ENCODE data around the gene CTBP2.

The CTBP2 gene

GRCh38 chr10:125024497-125025234 lies 135.7 kb downstream of the CTBP2 start:
- DNase-seq (ENCODE audit: low read depth in 2 of 2) = no peak

GRCh38 chr10:125023862-125024496 lies 136.4 kb downstream of the CTBP2 start:
- no peak for DNase-seq (ENCODE audit: low read depth in 2 of 2)

GRCh38 chr10:125023255-125023654 lies 137.1 kb downstream of the CTBP2 start:
- no peak for DNase-seq (ENCODE audit: low read depth in 2 of 2)

GRCh38 chr10:125022671-125023070 lies 137.7 kb downstream of the CTBP2 start:
- no peak for DNase-seq (ENCODE audit: low read depth in 2 of 2)

- no peak for DNase-seq (ENCODE audit: low read depth in 2 of 2)
These were observed 138.5 kb downstream of the CTBP2 start for GRCh38 chr10:125021686-125022344.

GRCh38 chr10:125020871-125021270 lies 139.5 kb downstream of the CTBP2 start:
- no peak for DNase-seq (ENCODE audit: low read depth in 2 of 2)

- DNase-seq (ENCODE audit: low read depth in 2 of 2) = no peak
These were observed 140.0 kb downstream of the CTBP2 start for GRCh38 chr10:125020386-125020785.

GRCh38 chr10:125018576-125019143 lies 141.7 kb downstream of the CTBP2 start:
- no peak for DNase-seq (ENCODE audit: low read depth in 2 of 2)

GRCh38 chr10:125017547-125018298 lies 142.6 kb downstream of the CTBP2 start:
- DNase-seq (ENCODE audit: low read depth in 2 of 2) = no peak

- DNase-seq (ENCODE audit: low read depth in 2 of 2) = no peak
These were observed 143.7 kb downstream of the CTBP2 start for GRCh38 chr10:125016611-125017202.

- DNase-seq (ENCODE audit: low read depth in 2 of 2) = no peak
These were observed 144.2 kb downstream of the CTBP2 start for GRCh38 chr10:125016123-125016522.

- no peak for DNase-seq (ENCODE audit: low read depth in 2 of 2)
These were observed 144.9 kb downstream of the CTBP2 start for GRCh38 chr10:125015356-125015944.

GRCh38 chr10:125014836-125015355 lies 145.5 kb downstream of the CTBP2 start:
- no peak for DNase-seq (ENCODE audit: low read depth in 2 of 2)

- no peak for DNase-seq (ENCODE audit: low read depth in 2 of 2)
These were observed 146.1 kb downstream of the CTBP2 start for GRCh38 chr10:125014086-125014830.

- no peak for DNase-seq (ENCODE audit: low read depth in 2 of 2)
These were observed 146.9 kb downstream of the CTBP2 start for GRCh38 chr10:125013529-125013872.

- DNase-seq (ENCODE audit: low read depth in 2 of 2) = no peak
These were observed 147.4 kb downstream of the CTBP2 start for GRCh38 chr10:125012851-125013528.

GRCh38 chr10:125011926-125012705 lies 148.2 kb downstream of the CTBP2 start:
- no peak for DNase-seq (ENCODE audit: low read depth in 2 of 2)

GRCh38 chr10:125011171-125011925 lies 149.0 kb downstream of the CTBP2 start:
- DNase-seq (ENCODE audit: low read depth in 2 of 2) = no peak

Data from stimulated activated CD4-positive, alpha-beta T cell treated with anti-CD3 and anti-CD28 coated beads, Interleukin-15, amount 100 ng/mL, for 48 hours (primary cell).